MCF 10A (cell line): ENCODE results near the gene KCNMA1. TPM values are rescaled to one million over a fixed set of nuclear protein-coding genes. Genes with fewer than 3 reads are reported as not detected.

Source experiments
- BruUV-seq: library from RNA; stranded (reverse); fragments of 400-500 nt; replicated peaks from 2 replicates; lab custom pipeline; 2021; lab: Mats Ljungman, UMichigan
- CTCF ChIA-PET: fragments of 300-600 bp; sonication (Branson Sonifier 250); formaldehyde crosslinking; extraction: SDS; loops from one replicate; lab custom pipeline; 2021; ENCODE audit warnings: antibody characterized with exemption, inconsistent platforms; lab: Yijun Ruan, JAX
- POLR2A ChIA-PET: fragments of 300-600, 350-650 bp; sonication (Branson Sonifier 250); formaldehyde crosslinking; extraction: SDS; loops from one replicate; lab custom pipeline; 2020; ENCODE audit warnings: antibody characterized with exemption, inconsistent platforms; lab: Yijun Ruan, JAX
- DNase-seq: peaks from one replicate; pipeline ENCODE4 v3.0.0-alpha.2; 2018; ENCODE audit not compliant: unreplicated experiment
- H3K27ac Mint-ChIP-seq: one replicate; pipeline ENCODE4 v1.8.0; 2022; ENCODE audit warnings: mild to moderate bottlenecking, low read depth, mixed read lengths; ENCODE audit not compliant: unreplicated experiment
- H3K27me3 Mint-ChIP-seq: one replicate; pipeline ENCODE4 v1.8.0; 2022; ENCODE audit warnings: mixed read lengths; ENCODE audit not compliant: insufficient read depth, unreplicated experiment
- H3K36me3 Mint-ChIP-seq: one replicate; pipeline ENCODE4 v1.8.0; 2022; ENCODE audit warnings: mild to moderate bottlenecking, moderate library complexity, mixed read lengths; ENCODE audit not compliant: insufficient read depth, unreplicated experiment
- H3K4me1 Mint-ChIP-seq: one replicate; pipeline ENCODE4 v1.8.0; 2022; ENCODE audit warnings: mixed read lengths; ENCODE audit not compliant: insufficient read depth, unreplicated experiment
- H3K4me3 Mint-ChIP-seq: one replicate; pipeline ENCODE4 v1.8.0; 2022; ENCODE audit warnings: mild to moderate bottlenecking, moderate library complexity, mixed read lengths; ENCODE audit not compliant: unreplicated experiment
- H3K9me3 Mint-ChIP-seq: one replicate; pipeline ENCODE4 v1.8.0; 2022; ENCODE audit warnings: mixed read lengths; ENCODE audit not compliant: unreplicated experiment
- intact Hi-C: fragments of 100-400 bp; cut with micrococcal nuclease; formaldehyde crosslinking; loops from 2 replicates; pipeline ENCODE4 v1.14.1; 2022
- total RNA-seq: library from RNA; stranded (reverse); gene quantifications from 2 replicates; pipeline ENCODE4 v1.2.3, GENCODE V29; 2022
- TF ChIP-seq, protein P1 (sequence below): fragments of 200-600 bp; IDR thresholded peaks from one replicate; pipeline ENCODE4 v1.8.0; 2022; ENCODE audit warnings: antibody characterized with exemption, mild to moderate bottlenecking; ENCODE audit not compliant: unreplicated experiment

The KCNMA1 gene
- total RNA-seq, 1 experiment from 2014 or later, result 7.5 TPM

DNA sequence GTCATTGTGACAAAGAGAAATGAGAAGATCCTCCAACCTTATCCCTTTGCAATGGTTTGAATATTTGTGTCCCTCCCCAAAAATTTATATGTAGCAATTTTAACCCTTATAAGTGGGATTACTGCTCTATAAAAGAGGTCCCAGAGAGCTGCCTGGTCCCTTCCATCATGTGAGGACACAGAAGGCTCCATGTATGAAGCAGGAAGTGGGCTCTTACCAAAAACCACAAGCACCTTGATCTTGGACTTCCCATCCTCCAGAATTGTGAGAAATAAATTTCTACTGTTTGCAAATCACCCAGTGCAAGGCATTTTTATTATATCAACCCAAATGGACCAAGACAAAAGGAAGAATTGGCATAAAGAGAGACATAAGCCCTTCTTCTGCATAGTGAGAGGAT is 95.7 kb downstream of the KCNMA1 start:
- Mint-ChIP-seq H3K36me3 (no peaks in the 10 kb centered on the region), H3K27ac (no peak overlapping the region), H3K4me3 (no peak overlapping the region), H3K4me1 (peaks cover 4% of the 10 kb centered on the region), H3K9me3 (no peaks in the 10 kb centered on the region), H3K27me3 (no peaks in the 10 kb centered on the region)
- intact Hi-C loops, result no loop called here
- ChIA-PET CTCF (no interaction called here), POLR2A (no interaction called here)
- DNase-seq, result no peak
- no TSS peak for BruUV-seq
- TF ChIP-seq, protein P1, sequence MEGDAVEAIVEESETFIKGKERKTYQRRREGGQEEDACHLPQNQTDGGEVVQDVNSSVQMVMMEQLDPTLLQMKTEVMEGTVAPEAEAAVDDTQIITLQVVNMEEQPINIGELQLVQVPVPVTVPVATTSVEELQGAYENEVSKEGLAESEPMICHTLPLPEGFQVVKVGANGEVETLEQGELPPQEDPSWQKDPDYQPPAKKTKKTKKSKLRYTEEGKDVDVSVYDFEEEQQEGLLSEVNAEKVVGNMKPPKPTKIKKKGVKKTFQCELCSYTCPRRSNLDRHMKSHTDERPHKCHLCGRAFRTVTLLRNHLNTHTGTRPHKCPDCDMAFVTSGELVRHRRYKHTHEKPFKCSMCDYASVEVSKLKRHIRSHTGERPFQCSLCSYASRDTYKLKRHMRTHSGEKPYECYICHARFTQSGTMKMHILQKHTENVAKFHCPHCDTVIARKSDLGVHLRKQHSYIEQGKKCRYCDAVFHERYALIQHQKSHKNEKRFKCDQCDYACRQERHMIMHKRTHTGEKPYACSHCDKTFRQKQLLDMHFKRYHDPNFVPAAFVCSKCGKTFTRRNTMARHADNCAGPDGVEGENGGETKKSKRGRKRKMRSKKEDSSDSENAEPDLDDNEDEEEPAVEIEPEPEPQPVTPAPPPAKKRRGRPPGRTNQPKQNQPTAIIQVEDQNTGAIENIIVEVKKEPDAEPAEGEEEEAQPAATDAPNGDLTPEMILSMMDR, result no peak

DNA sequence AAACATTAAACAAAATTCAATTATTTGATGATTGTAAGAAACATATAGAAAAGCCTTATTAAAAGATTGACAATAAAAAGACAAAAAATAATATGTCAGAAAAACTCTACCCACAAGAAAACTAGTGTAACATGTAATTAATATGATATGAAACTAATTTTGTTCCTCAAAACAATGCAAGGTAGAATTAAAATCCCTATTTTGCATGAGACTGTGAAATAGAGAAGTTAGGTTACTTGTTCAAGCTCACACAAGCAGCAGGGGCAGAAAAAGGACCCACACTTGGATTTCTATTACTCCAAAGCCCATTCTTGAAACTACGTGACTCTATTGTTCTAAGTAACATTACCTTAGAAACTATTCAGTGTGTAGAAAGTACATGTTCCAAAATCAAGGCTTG is 96.4 kb downstream of the KCNMA1 start:
- no peak for DNase-seq
- H3K9me3 Mint-ChIP-seq, result no peaks in the 10 kb centered on the region
- TF ChIP-seq, protein P1, result no peak
- no peak overlapping the region for H3K27ac Mint-ChIP-seq
- CTCF ChIA-PET, result no interaction called here
- intact Hi-C loops, result no loop called here
- no TSS peak for BruUV-seq
- POLR2A ChIA-PET, result no interaction called here
- H3K36me3 Mint-ChIP-seq, result no peaks in the 10 kb centered on the region
- H3K4me1 Mint-ChIP-seq, result no peaks in the 10 kb centered on the region
- H3K4me3 Mint-ChIP-seq, result no peak overlapping the region
- no peaks in the 10 kb centered on the region for H3K27me3 Mint-ChIP-seq

DNA sequence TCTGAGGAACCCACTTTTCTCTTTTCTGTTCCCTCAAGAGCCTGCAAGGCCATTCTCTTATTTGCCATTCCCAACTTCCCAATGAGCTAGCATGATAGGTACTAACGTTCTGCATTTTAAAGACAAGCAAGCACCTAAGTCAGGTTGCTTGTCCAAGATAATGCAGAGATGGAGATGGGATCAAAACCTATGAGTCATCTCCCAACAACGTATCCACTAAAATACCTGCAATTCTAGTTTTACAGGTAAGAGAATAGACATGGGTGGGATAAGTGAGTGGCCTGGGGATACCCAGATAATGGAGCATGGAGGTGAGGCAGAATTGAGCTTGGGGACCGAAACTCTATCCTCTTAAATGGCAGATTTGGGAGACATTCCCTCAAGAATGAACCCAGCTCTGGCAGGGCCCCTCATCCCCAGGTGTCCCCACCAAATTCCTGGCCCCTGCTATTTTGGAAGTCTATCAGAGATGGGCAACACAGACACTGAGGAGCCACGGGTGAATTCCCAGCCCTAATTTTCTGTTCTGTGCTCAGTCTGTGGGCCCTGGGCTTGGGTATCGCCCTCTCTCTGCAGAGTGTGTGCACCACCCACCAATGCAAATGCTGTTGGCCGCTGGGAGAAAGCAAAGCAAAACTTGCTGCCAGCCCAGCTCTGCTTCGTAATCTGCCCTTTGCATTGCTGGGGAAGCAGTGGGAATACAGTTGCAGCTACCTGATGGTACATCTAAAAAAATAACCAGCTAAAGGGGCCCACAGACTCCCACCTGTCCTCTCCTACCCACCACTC is 98.3 kb downstream of the KCNMA1 start:
- Mint-ChIP-seq H3K9me3 (no peaks in the 10 kb centered on the region), H3K4me3 (no peak overlapping the region), H3K27ac (no peak overlapping the region), H3K4me1 (no peaks in the 10 kb centered on the region), H3K27me3 (no peaks in the 10 kb centered on the region), H3K36me3 (no peaks in the 10 kb centered on the region)
- TF ChIP-seq, protein P1, result no peak
- no peak for DNase-seq
- intact Hi-C loops, result no loop called here
- ChIA-PET CTCF (interaction anchor here (0.7 kb wide), 1 partner anchor 153 kb away, joined by 3 read pairs; no protein-coding TSS in a partner anchor), POLR2A (no interaction called here)
- BruUV-seq, result no TSS peak

DNA sequence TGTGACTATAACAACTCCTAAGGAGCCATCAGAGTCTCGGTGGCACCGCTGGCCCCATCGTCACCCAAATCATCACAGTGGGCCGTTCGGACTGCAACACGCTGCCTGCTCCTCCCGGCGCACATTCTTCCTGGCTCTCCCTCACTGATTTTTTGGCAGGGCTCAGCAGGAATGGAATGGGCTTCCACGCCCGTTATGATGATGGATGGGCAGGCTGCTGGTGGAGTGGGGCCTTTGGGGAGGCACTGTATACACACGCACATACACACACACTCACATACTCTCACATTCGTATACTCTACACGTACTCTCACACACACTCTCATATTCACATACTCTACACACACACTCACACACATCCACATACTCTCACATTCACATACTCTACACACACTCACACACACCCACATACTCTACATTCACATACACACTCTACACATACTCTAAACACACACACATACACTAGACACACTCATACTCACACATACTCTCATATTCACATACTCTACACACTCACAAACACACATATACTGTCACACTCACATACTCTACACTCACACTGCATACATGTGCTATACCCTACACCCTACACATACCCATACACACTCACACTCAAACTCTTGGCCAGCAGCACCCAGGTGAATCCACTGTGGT is 99.8 kb downstream of the KCNMA1 start:
- Mint-ChIP-seq H3K27ac (no peak overlapping the region), H3K36me3 (no peaks in the 10 kb centered on the region), H3K27me3 (no peaks in the 10 kb centered on the region), H3K9me3 (no peaks in the 10 kb centered on the region), H3K4me1 (peaks cover 9% of the 10 kb centered on the region), H3K4me3 (no peak overlapping the region)
- TF ChIP-seq, protein P1, result no peak
- POLR2A ChIA-PET, result interaction anchor here (0.6 kb wide), 1 partner anchor 49 kb away, joined by 3 read pairs; no protein-coding TSS in a partner anchor
- intact Hi-C loops, result no loop called here
- no peak for DNase-seq
- no TSS peak for BruUV-seq
- CTCF ChIA-PET, result no interaction called here
